GM18498 (cell line): Measurements from ENCODE around the gene UVRAG.

Source experiments
- ATAC-seq: cut with Tn5 transposase; IDR thresholded peaks from one replicate; pipeline ENCODE4 v1.9.1; 2021; ENCODE audit warnings: mild to moderate bottlenecking, moderate library complexity; ENCODE audit not compliant: unreplicated experiment

The UVRAG gene

DNA sequence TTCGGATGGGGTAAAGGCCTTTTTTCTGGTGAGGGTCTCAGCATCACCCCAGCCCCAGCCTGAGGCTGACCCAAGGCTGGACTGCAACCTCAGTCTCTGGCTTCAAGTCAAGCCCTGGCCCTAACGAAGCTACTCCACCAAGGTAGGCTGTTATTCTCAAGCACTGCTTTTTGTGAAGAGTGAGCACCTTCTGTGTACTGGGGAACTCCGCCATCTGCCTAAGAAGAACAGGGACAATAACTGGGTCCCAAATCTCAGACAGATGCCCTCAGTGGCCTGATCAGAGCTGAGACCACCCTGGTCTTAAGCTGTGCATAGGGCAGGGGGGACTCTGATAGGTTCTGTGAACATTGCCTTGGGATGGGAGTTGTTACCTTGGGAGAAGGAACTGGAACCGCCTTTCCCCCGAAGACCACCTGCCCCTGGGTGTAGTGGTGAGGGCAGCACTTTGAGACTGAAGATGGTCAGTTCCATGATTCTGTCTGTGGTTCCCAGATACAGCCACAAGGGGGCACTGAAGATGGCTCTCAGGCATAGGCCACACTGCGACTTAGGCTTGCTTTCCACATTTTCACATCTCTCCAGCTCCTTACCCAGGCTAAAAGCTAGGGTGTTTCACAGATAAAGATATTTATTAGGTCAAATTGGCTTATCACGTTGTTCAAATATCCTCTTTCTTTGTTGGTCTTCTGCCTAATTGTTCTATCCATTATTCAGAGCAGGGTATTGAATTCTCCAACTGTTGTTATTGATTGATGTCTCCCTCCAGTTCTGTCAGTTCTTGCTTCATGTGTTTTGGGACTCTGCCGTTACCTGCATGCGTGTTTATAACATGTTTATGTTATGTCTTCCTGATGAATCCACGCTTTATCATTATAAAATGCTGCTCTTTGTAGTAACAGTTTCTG is 11.8 kb upstream of the UVRAG start:
- ATAC-seq = peak; percentile 64

DNA sequence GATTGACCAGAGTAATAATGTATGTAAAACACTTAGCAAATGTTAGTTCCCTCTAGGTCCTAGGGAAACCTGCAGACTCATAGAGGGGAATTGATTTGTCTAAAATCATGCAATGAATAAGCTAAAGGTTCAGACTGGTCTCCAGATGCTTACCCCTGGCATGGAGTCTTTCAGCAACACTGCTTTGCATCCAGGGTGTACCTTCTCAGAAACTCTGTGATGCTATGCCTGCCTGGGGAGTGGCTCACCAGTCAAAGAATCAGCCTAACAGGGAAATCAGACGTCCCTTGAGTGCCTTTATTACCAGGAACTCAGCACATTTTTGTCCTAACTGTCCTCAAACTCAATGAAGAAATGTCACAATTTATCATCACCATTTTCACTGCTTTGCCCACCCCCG is 5.9 kb upstream of the UVRAG start:
- ATAC-seq = no peak

DNA sequence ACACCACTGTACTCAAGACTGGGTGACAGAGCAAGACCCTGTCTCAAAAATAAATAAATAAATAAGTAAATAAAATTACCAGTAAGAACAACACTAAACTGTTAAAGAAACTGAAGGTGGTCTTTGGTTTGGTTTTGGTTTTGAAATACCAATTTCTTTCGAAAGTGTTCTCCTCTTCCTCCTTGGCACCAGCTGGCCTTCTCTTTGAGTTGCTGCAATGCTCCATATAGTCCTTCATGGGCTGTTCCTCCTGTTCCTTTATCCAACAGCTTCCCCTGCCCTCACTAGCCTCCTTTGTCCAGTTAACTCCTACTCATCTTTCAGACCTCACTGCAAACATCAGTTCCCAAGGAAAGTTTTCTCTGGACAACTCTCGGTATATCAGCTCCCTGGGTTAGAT is 5.0 kb upstream of the UVRAG start:
- no peak for ATAC-seq

DNA sequence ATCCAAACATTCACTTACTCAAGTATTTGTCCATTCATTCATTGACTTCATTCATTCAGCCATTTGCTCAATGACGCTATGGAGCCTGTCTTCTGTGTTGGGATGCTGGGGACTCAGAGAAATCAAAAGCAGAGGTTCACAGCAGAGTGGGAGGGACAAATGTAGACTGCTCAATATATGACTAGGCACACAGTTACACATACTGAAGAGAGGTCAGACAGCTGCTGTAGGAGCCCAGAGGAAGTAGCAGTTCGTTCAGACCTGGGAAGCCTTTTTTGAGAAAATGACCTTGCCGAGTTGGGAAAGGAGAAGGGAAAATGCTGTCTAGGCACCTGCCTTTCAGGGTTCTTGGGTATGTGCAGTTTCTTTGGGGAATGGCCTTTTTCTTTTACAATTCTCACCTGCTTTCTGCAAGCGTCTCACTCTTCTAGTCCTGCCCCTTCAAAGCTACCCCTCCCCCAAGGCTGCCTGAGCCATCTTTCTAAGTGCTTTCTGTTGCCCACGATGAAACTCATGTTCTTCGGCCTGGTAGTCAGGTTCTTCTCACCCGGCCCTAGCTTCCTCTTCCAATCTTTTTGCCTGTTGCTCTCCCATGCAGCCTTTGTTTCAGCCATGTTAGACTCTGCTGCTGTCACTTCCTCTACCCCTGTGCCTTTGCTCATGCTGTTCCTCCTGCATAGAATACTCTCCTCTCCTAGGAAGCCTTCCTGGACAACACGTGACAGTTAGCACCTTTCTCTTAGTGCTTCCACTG is 4.2 kb upstream of the UVRAG start:
- no peak for ATAC-seq

DNA sequence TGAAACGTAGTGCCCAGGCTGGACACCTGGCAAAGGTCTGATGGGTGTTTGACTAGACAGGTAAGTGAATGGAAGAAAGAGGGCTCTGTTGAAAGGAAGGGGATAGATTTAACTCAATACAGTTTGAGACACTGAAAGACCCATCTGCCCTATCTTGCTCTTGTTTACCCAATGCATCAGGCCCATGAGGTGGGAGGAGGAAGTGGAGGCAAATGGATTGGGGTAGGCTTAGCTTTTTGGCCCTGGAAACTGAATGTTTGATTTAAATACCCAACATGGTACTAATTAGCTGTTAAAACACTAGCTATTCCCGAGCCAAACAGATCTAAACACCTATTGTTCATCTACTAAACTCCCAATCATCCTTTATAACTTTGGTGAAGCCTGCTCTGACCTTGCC is 3.5 kb upstream of the UVRAG start:
- no peak for ATAC-seq

DNA sequence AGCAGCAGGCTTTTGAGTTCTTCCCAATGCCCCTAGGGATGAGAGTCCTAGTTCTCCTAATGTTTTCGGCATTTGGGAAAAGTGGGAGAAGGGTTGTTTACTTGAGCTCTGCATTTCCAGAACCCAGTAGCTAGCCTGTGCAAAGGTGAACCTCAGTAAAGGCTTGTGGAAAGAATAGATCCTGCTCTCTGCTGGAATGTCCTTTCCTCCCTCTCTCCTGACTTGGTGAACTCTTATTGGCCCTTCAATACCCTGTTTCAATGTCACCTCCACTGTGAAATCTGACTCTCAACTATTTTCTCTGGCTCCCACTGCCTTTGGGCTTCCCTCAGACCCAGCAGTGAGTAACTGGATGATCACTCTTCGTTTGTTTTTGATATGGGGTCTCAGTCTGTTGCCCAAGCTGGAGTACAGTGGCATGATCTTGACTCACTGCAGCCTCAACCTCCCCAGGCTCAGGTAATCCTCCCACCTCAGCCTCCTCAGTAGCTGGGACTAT is 2.4 kb upstream of the UVRAG start:
- ATAC-seq = no peak

DNA sequence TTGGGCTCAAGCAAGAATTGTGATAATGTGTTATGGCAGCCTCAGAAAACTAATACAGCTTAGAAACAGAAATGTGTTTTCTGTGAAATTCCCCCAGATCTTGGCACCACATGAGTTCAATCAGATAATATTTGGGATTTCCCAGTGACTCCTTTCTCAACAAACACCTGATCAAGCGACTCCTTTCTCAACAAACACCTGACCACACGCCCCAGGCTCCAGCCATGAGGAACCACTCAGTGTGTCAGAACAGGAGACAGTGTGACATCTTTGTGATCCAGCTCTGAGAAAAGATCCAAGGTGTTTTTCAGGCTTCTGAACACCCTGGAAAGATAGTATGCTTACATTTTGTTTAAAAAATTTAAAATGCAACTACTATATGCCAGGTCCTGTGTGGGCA is 1.9 kb upstream of the UVRAG start:
- no peak for ATAC-seq

DNA sequence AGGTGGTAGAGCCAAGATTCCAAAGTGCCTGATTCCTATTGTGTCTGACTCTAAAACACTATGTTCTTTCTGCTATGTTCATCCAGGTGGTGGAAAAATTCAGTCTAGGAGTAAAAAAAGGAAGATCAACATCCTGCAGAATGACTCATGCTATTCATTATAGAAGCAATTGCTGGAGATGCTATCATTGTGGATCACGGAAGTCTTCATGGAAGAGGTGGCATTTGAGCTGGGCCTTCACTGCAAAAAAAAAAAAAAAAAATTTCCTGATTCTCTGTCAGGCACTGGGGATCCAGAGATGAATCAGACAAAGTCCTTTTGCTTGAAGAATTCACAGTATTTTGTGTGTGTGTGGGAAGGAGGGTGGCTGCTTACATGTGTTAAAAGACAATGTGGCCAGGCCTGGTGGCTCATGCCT is 1.4 kb upstream of the UVRAG start:
- ATAC-seq = no peak

DNA sequence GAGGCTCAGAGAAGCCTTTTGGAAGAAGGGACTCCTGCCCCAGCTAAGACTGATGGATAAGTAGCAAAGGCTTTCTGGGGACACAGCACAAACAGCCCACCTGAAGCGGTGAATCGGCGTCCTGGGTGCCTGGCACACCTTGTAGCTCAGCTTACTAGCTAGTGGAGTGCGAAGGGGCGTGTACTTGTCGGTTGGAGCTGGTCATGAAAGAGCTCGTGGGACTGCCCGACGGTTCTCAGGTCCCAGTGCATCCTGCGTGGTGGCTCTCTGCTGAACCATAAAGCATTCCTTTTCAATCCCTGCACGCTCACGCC is 690 bp upstream of the UVRAG start:
- ATAC-seq = peak; percentile 33

DNA sequence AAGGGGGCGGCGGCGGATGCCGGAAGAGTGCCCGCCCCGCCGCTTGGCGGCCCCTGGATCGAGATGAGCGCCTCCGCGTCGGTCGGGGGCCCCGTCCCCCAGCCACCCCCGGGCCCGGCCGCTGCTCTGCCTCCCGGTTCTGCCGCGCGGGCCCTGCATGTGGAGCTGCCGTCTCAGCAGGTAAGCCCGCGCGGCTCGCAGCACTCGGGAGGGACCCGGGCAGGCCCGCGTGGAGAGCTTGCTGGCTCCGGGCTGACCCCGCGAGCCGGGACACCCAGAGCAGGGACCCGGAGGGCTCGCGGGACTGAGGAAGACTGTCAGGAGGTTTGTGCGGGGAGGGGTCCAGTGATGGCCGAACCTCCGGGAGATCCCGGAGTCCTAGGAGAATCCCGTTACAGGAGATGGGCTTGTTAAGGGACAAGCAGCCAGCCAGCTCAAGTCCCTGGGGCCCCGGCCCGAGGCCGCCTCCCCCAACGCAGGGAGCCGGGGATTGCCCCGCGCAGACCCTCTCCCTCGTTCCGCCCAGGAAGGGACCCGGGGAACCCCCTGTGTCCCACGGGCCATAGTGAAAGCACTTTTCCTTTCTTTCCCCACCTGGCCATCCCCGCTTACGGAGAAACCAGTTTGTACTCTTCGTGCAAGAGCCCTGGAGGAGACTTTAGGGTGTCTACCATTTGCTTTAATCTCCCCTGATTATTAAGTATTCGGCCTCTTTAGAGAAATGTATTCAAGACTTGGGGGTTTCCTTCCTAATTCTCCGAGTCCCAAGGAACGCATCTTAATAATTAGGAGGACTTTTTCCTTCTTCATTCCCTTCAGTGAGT is 547 bp downstream of the UVRAG start:
- peak; percentile 26 for ATAC-seq

DNA sequence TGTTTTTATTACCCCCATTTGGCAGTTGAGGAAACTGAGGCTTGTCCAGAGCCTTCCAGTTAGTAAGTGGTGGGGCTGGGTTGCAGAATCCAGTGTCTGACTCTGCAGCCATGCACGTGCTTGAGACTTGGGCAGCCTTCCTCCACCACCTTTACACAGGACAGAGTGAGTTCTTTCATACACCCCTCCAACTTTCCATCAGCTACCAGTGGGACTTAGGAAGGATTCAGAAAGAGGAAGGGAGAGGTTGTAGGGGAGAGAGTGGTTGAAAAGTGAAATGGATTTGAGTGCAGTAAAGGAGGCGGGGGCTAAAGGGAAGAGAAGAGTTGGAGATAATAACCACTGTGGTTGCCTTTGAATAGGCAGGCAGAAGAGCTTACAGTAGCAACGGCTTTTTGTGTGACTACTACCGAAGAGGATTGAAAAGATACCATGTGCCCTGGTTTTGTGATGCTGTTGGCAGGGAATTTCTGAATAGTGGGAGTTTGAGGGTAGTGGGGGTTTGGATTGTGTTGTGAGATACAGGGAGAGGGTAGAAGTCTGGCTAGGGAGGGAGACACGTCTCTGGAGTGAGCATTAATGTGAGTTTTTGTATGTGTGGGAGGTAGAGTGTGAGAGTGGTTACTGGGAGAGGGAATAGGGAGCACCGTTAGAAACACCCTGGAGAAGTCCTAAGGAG is 1.7 kb downstream of the UVRAG start:
- no peak for ATAC-seq

DNA sequence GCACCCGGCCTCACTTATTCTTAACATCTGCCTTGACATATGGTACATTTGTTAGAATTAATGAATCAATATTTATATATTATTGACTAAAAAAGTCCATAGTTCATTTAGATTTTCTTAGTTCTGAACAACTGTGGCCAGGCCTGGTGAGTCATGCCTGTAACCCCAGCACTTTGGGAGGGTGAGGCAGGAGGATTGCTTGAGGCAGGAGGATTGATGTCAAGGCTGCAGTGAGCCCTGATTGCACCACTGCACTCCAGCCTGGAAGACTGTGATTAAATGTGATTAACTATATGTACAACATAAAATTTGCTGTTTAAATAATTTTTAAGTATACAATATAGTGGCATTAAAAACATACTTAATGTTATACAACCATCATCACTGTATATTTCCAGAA is 5.6 kb downstream of the UVRAG start:
- ATAC-seq = no peak

DNA sequence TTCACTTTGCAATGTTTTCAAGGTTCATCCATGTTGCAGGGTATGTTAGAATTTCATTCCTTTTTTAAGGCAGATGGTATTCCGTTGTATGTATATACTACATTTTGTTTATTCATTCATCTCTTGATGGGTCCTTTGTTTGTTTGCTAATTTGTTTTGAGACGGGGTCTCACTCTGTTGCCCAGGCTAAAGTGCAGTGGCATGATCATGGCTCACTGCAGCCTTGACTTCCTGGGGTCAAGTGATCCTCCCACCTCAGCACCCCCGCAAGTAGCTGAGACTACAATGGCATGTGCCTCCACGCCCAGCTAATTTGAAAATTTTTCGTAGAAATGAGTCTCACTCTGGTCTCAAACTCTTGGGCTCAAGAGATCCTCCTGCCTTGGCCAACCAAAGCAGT is 6.2 kb downstream of the UVRAG start:
- no peak for ATAC-seq

DNA sequence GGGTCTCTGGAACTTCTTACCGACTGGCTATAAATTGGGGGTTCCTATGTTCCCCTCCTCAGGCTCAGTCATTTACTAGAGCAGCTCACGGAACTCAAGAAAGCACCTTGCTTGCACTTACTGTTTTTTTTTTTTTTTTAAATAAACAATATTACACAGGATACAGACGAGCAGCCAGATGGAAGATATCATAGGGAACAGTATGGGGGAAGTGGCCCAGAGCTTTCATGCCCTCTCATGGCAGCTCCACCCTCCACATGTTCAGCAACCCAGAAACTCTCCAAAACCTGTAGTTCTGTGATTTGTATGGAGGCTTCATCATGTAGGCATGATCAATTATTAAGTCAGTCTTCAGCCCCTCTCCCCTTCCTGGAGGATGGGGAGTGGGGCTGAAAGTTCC is 7.5 kb downstream of the UVRAG start:
- ATAC-seq = no peak

DNA sequence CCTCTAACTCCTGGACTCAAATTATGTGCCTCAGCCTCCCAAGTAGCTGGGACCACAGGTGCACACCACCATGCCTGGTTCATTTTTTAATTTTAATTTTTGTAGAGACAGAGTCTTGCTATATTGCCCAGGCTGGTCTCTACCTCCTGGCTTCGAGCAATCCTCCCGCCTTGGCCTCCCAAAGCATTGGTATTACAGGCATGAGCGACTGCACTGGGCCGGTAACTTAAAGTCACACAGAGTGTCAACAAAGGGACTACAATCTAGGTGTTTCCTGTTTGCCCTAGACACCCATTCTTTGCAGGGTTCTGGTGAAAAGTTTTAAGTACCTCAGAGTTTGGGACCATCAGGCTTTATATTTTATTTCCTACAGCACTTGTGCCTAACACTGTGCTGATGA is 8.4 kb downstream of the UVRAG start:
- ATAC-seq = no peak

DNA sequence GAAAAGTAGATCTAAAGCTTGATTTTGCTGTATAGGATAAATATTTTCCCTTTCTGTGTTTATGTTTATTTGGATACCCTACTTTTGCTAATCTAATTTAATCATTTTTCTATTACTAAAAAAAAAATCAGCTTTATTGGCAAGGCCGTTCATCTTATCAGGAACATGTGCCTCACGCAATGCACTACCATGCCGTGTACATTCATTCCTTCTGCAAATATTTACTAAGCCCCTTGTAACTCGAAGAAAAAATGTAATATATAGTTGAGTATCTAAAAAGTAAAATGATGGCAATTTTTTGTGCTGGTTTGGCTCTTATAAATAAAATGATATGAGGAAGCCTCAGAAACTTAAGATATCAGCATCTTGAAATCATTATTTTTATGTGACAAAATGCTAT is 8.9 kb downstream of the UVRAG start:
- ATAC-seq = no peak

DNA sequence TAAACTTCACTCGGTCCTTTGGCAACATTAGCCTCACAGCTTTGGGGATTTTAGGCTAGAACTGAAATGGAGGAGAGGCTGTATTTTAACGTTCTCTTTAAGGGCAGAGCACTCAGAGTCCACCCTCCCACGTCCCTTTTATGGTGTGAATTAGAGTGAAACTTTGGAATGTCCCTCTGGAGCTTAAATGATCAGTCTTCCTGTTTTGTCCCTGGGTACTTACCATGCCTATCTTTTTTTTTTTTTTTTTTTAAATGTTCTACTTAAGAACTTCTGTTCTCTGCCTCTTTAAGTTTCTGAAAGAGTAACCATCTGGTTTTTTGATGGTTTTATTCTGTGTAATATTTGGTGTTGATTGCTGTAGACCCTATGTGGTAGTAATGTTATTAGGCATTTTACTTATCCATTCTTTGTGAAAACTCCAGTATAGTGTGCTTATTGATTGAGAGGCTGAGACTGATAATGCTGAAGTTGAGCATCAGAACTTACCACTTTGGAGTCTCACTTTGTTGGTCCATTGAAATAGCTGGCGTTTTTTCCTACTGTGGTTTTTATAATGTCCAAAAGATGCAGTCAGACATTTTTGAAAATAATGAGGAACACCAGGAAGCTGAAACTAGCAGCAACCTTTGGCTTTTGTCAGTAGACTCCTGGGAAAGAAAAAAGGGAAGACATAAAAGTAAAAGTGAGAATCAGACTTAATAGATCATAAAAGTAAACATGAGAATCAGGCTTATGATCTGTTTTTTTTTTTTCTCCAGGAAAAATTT is 11.6 kb downstream of the UVRAG start:
- ATAC-seq = no peak

DNA sequence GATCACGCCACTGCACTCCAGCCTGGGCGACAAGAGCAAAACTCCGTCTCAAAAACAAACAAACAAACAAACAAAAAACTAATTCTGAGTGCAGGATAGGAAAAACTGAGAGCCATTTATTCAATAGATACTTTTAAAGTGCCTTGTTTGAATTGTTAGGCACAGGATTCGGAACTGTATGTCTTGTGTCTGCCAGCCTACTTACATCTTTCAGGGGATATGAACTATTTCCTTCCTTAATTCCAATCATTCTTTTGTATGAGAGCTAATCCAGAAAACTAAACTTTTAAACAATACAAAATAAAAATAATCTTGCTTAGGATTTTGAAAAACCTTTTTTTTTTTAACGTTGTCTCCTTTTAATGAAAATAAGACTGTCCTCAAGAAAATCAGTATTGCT is 12.6 kb downstream of the UVRAG start:
- no peak for ATAC-seq

DNA sequence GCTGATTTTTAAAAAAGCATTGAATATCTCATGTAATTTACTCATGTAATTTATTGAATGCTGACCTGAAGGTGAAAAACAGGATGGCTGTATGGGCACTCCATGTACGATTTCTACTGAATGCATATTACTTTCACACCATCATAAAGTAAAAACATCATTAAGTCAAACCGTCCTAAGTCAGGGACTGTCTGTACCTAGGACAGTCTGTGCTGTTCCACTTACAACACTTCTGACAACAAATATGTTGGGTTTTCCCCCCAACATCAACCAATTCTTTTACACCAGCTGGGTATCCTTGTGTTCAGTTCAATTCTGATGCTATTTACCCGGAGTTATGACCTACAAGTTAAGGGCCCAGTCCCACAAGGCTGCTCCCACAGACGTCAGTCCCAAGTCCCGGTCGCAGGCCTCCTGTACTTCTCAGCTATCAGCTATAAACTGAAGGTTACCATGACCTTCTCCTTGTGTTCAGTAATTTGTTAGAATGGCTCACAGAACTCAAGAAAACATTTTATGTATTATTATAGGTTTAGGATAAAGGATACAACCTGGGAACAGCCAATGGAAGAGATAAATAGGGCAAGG is 17.0 kb downstream of the UVRAG start:
- no peak for ATAC-seq

DNA sequence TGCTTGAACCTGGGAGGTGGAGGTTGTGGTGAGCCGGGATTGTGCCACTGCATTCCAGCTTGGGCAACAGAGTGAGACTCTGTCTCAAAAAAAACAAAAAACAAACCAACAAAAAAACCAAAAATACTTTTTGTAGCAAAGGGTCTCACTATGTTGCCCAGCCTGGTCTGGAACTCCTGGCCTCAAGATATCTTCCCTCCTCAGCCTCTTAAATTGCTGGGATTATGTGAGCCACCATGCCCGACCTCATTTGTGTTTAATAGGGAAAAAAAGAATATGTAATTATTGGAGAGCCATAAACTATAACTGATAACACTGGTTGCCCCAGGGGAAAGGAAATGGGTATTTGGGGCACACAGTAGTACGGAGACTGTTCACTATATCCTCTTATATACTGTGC is 19.7 kb downstream of the UVRAG start:
- no peak for ATAC-seq
